Measurements from ENCODE around the gene FOXA3.

Gene FOXA3

GRCh38 chr19:45882652-45883585, 18.8 kb downstream of the FOXA3 start:
- no peaks in the 10 kb centered on the region for H3K9me3 ChIP-seq (ENCODE audit: control insufficient read depth, insufficient read depth, low read depth, low read length)
- H3K4me3 ChIP-seq (ENCODE audit: low read depth, low read length): peak overlapping the region; percentile 23
- TF ChIP-seq ZNF391 (tag by site-specific recombination; IDR thresholded peaks at IDR 0.05; ENCODE audit: borderline replicate concordance, low read depth): no peak; the same call in 1 of the 2 replicates
- TF ChIP-seq BCL11A (tag by site-specific recombination; IDR thresholded peaks at IDR 0.05; ENCODE audit: low read depth): 0 out of 2 replicates have a peak, but pooled peaks have one; percentile 31
- peak; percentile 51; the same call in 1 of the 2 replicates for TF ChIP-seq KLF8 (tag by site-specific recombination; IDR thresholded peaks at IDR 0.05)
- TF ChIP-seq ZNF280D (tag by site-specific recombination; IDR thresholded peaks at IDR 0.05): 0 out of 2 replicates have a peak, but pooled peaks have one; percentile 71
- peak; percentile 100 for TF ChIP-seq SCRT2 (tag by site-specific recombination; IDR thresholded peaks at IDR 0.05)
- 0 out of 2 replicates have a peak, but pooled peaks have one; percentile 21 for TF ChIP-seq ZBTB7A (tag by site-specific recombination; IDR thresholded peaks at IDR 0.05; ENCODE audit: low read depth)
- TF ChIP-seq ZNF121 (tag by site-specific recombination; IDR thresholded peaks at IDR 0.05): peak; percentile 74
- TF ChIP-seq ZBTB44 (tag by site-specific recombination; IDR thresholded peaks at IDR 0.05): 0 out of 2 replicates have a peak, but pooled peaks have one; percentile 61
- TF ChIP-seq PRDM2 (tag by site-specific recombination; IDR thresholded peaks at IDR 0.05; ENCODE audit: borderline replicate concordance): no peak
- TF ChIP-seq ZXDB (tag by site-specific recombination; IDR thresholded peaks at IDR 0.05): peak; percentile 45; the same call in 1 of the 2 replicates
- peak; percentile 59 for TF ChIP-seq SP7 (tag by site-specific recombination; IDR thresholded peaks at IDR 0.05)
- TF ChIP-seq ZBTB10 (tag by site-specific recombination; IDR thresholded peaks at IDR 0.05): peak; percentile 28; the same call in 1 of the 2 replicates
- TF ChIP-seq ZNF362 (tag by site-specific recombination; IDR thresholded peaks at IDR 0.05): 0 out of 2 replicates have a peak, but pooled peaks have one; percentile 50
- TF ChIP-seq ZFP37 (tag by site-specific recombination; IDR thresholded peaks at IDR 0.05): peak; percentile 78; the same call in 1 of the 2 replicates
- TF ChIP-seq ZNF148 (tag by site-specific recombination; IDR thresholded peaks at IDR 0.05; ENCODE audit: borderline replicate concordance): no peak

More at GRCh38 chr19:45882652-45883585, 18.8 kb downstream of the FOXA3 start:
- POLR2A ChIA-PET: interaction anchor here (0.5 to 4.4 kb wide), 11 partner anchors 13 to 416 kb away, joined by 3 to 39 read pairs (median 5); partner anchors contain the start of genes CCDC61, FOXA3, IGFL2 and MYPOP
- Histone ChIP-seq H3K27ac (ENCODE audit: extremely low read depth, low read depth, low read length) (no peak overlapping the region), H3K36me3 (ENCODE audit: control insufficient read depth in 2 of 2, insufficient read depth in 1 of 2, low read length in 2 of 2) (peaks cover 0 to 16% of the 10 kb centered on the region in 2 experiments; a peak in 1 of 3 replicates), H3K4me1 (ENCODE audit: control insufficient read depth, insufficient read depth, low read length) (peaks cover 13% of the 10 kb centered on the region)
- CTCF ChIA-PET: interaction anchor here (0.6 to 8.8 kb wide), 25 partner anchors 9 to 519 kb away, joined by 3 to 91 read pairs (median 4); partner anchors contain the start of genes FOXA3, MYPOP, SIX5 and SYMPK

Measured in HEK293 (cell line).